CD4-positive, alpha-beta T cell treated with Interleukin-4 for 4 hours (primary cell): ENCODE data around the gene RNF144B.
"Not testable (repeated sequence)": the region's sequence is repeated elsewhere in the genome, so short reads cannot be mapped to it uniquely, and the experiment has no call there.

Source experiments
- DNase-seq: peaks from one replicate; pipeline ENCODE4 v3.0.0-alpha.2; 2020

RNF144B gene

GRCh38 chr6:18451756-18452155 is 64.6 kb downstream of the RNF144B start:
- no peak for DNase-seq

GRCh38 chr6:18454446-18454845 is 67.3 kb downstream of the RNF144B start:
- no peak for DNase-seq

- DNase-seq = no peak
These were observed 70.1 kb downstream of the RNF144B start for GRCh38 chr6:18457065-18457737.

- DNase-seq = not testable (repeated sequence)
These were observed 70.9 kb downstream of the RNF144B start for GRCh38 chr6:18458086-18458485.

- DNase-seq = no peak
These were observed 76.3 kb downstream of the RNF144B start for GRCh38 chr6:18463429-18463828.

GRCh38 chr6:18464176-18464575 is 77.0 kb downstream of the RNF144B start:
- no peak for DNase-seq

- no peak for DNase-seq
These were observed 78.4 kb downstream of the RNF144B start for GRCh38 chr6:18465410-18466154.

GRCh38 chr6:18467741-18468502 is 80.8 kb downstream of the RNF144B start:
- DNase-seq = no peak

GRCh38 chr6:18468503-18468843 is 81.3 kb downstream of the RNF144B start:
- DNase-seq = no peak

GRCh38 chr6:18469536-18469935 is 82.4 kb downstream of the RNF144B start:
- no peak for DNase-seq

- no peak for DNase-seq
These were observed 84.2 kb downstream of the RNF144B start for GRCh38 chr6:18471232-18471964.

- no peak for DNase-seq
These were observed 85.8 kb downstream of the RNF144B start for GRCh38 chr6:18472941-18473340.

- no peak for DNase-seq
These were observed 86.6 kb downstream of the RNF144B start for GRCh38 chr6:18473755-18474154.

GRCh38 chr6:18477301-18477941 is 90.3 kb downstream of the RNF144B start:
- DNase-seq = peak; percentile 3

- DNase-seq = no peak
These were observed 91.5 kb downstream of the RNF144B start for GRCh38 chr6:18478610-18479009.

- DNase-seq = no peak
These were observed 94.7 kb downstream of the RNF144B start for GRCh38 chr6:18481870-18482269.

GRCh38 chr6:18485660-18486435 is 98.7 kb downstream of the RNF144B start:
- DNase-seq = no peak

- DNase-seq = no peak
These were observed 100.9 kb downstream of the RNF144B start for GRCh38 chr6:18488004-18488403.

- DNase-seq = no peak
These were observed 101.5 kb downstream of the RNF144B start for GRCh38 chr6:18488526-18489270.

GRCh38 chr6:18489335-18489734 is 102.2 kb downstream of the RNF144B start:
- DNase-seq = no peak
